ENCODE data around the gene DACT2.

DNA sequence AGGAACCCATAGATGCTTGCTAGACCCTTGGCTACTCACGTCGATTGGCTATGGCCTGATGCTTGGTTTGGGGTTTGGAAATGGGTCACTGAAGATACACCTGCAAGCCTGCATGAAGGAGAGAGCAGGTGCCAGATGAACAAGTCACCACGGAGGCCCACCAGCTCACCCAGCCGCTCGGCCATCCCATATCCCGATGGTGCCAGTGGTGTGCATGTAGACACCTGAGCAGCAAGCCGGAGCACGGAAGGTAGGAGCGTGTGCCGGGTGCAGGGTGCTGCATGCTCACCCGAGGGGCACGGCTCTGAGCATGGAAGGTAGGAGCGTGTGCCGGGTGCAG is 35.9 kb downstream of the DACT2 start:
- no peak for TF ChIP-seq ZFP3 (CRISPR knock-in tag; IDR thresholded peaks at IDR 0.05)
- TF ChIP-seq TCF4 (CRISPR knock-in tag; IDR thresholded peaks at IDR 0.05; ENCODE audit: borderline replicate concordance) = no peak
- no peak for TF ChIP-seq PPARA (CRISPR knock-in tag; IDR thresholded peaks at IDR 0.05; ENCODE audit: borderline replicate concordance)
- no peak for TF ChIP-seq ISL1 (CRISPR knock-in tag; IDR thresholded peaks at IDR 0.05)
- no peak for TF ChIP-seq ARNTL (CRISPR knock-in tag; IDR thresholded peaks at IDR 0.05; ENCODE audit: borderline replicate concordance, low read depth)
- no peak for TF ChIP-seq RARB (CRISPR knock-in tag; IDR thresholded peaks at IDR 0.05)
- TF ChIP-seq CREB5 (CRISPR knock-in tag; IDR thresholded peaks at IDR 0.05; ENCODE audit: low read depth) = no peak
- no peak for TF ChIP-seq TOX (CRISPR knock-in tag; IDR thresholded peaks at IDR 0.05; ENCODE audit: borderline replicate concordance)
- no peak for TF ChIP-seq ZFP30 (CRISPR knock-in tag; IDR thresholded peaks at IDR 0.05)
